ENCODE data around the gene CYP3A5.

DNA sequence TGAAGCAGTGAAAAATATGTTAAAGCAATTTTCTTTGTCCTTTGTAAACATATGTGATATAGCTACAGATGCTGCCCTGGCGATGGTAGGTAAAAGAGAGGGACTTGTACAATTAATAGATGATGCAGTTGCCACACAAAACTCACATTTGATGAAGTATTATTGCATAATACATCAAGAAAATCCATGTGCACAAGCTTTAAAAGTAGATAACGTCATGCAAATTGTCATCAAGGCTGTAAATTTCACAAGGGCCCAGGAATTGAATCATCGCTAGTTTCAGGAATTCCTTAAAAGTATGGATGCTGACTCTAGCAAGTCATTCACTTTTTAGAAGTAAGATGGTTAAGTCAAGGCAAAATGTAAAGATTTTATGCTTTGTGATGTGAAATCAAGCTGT lies 10.0 kb downstream of the CYP3A5 start:
- TF ChIP-seq, protein P1, sequence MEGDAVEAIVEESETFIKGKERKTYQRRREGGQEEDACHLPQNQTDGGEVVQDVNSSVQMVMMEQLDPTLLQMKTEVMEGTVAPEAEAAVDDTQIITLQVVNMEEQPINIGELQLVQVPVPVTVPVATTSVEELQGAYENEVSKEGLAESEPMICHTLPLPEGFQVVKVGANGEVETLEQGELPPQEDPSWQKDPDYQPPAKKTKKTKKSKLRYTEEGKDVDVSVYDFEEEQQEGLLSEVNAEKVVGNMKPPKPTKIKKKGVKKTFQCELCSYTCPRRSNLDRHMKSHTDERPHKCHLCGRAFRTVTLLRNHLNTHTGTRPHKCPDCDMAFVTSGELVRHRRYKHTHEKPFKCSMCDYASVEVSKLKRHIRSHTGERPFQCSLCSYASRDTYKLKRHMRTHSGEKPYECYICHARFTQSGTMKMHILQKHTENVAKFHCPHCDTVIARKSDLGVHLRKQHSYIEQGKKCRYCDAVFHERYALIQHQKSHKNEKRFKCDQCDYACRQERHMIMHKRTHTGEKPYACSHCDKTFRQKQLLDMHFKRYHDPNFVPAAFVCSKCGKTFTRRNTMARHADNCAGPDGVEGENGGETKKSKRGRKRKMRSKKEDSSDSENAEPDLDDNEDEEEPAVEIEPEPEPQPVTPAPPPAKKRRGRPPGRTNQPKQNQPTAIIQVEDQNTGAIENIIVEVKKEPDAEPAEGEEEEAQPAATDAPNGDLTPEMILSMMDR (conservative IDR thresholded peaks at IDR 0.05), result no peak
- TF ChIP-seq EZH2 (IDR thresholded peaks at IDR 0.05; ENCODE audit: low read depth), result no peak
